ENCODE results near the gene TYK2.

DNA sequence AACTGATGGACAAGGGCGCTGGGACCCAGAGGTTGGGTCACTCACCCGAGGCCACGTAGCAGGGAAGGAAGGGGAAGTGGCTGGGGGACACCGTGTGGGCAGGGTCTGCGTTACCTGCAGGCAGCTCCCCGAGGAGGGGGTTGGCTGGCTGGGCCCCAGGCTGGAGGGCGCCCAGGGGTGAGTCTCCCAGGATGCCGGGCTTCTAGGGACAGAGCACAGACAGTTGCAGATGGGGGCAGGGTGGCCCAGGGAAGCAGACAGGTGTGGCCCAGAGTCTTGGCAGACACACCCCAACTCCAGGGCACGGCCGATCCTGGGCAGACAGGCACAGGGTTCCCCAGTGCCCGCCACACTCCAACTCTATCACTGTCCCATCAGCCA, 59.0 kb downstream of the TYK2 start:
- no peak for TF ChIP-seq CTCF (IDR thresholded peaks at IDR 0.05)
- TF ChIP-seq POLR2A (IDR thresholded peaks at IDR 0.05): no peak
